ENCODE results near the gene MDM4.
"Not testable (repeated sequence)": the region's sequence is repeated elsewhere in the genome, so short reads cannot be mapped to it uniquely, and the experiment has no call there.

The MDM4 gene

GRCh38 chr1:204493145-204493983 is 22.8 kb upstream of the MDM4 start:
- peak; percentile 80 for DNase-seq

GRCh38 chr1:204493984-204494280 is 22.3 kb upstream of the MDM4 start:
- DNase-seq, result peak; percentile 85

- peak; percentile 96 for DNase-seq
These were observed 21.7 kb upstream of the MDM4 start, which contains the start of gene PIK3C2B for GRCh38 chr1:204494281-204495077. Gene PIK3C2B, minus strand, starts transcription at chr1:204494805. Its CDS starts 25,003 bp downstream, at chr1:204469802.

GRCh38 chr1:204495078-204495753 is 21.0 kb upstream of the MDM4 start:
- peak; percentile 65 for DNase-seq

GRCh38 chr1:204495777-204496176 is 20.4 kb upstream of the MDM4 start:
- DNase-seq, result peak; percentile 59

GRCh38 chr1:204498981-204499380 is 17.2 kb upstream of the MDM4 start:
- DNase-seq, result no peak

GRCh38 chr1:204499511-204500468 is 16.4 kb upstream of the MDM4 start:
- no peak for DNase-seq

- no peak for DNase-seq
These were observed 14.0 kb upstream of the MDM4 start for GRCh38 chr1:204502241-204502640.

- DNase-seq, result peak; percentile 87
These were observed 12.9 kb upstream of the MDM4 start for GRCh38 chr1:204503122-204503912.

GRCh38 chr1:204503913-204504519 is 12.2 kb upstream of the MDM4 start:
- DNase-seq, result peak; percentile 74

- no peak for DNase-seq
These were observed 10.5 kb upstream of the MDM4 start for GRCh38 chr1:204505674-204506200.

GRCh38 chr1:204506201-204506968 is 9.8 kb upstream of the MDM4 start:
- peak; percentile 94 for DNase-seq

- DNase-seq, result peak; percentile 96
These were observed 9.3 kb upstream of the MDM4 start for GRCh38 chr1:204506969-204507316.

GRCh38 chr1:204507317-204508105 is 8.7 kb upstream of the MDM4 start:
- DNase-seq, result peak; percentile 88

GRCh38 chr1:204509186-204509635 is 7.0 kb upstream of the MDM4 start:
- DNase-seq, result peak; percentile 14

- peak; percentile 35 for DNase-seq
These were observed 4.8 kb upstream of the MDM4 start for GRCh38 chr1:204511366-204511765.

GRCh38 chr1:204513117-204513716 is 3.0 kb upstream of the MDM4 start:
- peak; percentile 22 for DNase-seq

GRCh38 chr1:204514828-204515227 is 1.4 kb upstream of the MDM4 start:
- DNase-seq, result no peak

GRCh38 chr1:204517382-204517781 is 1.2 kb downstream of the MDM4 start:
- DNase-seq, result not testable (repeated sequence)

Measured in DMS53 (cell line).